Glomerular visceral epithelial cell (primary cell): Measurements from ENCODE around the gene ZFPM1.

Experiments used
- DNase-seq: peaks from one replicate; pipeline ENCODE4 v3.0.0-alpha.2; 2016; ENCODE audit errors: extremely low spot score

ZFPM1 gene

GRCh38 chr16:88540346-88540977 is 87.4 kb downstream of the ZFPM1 start:
- DNase-seq = no peak

- no peak for DNase-seq
Measured at GRCh38 chr16:88541831-88542616, 88.9 kb downstream of the ZFPM1 start.

DNA sequence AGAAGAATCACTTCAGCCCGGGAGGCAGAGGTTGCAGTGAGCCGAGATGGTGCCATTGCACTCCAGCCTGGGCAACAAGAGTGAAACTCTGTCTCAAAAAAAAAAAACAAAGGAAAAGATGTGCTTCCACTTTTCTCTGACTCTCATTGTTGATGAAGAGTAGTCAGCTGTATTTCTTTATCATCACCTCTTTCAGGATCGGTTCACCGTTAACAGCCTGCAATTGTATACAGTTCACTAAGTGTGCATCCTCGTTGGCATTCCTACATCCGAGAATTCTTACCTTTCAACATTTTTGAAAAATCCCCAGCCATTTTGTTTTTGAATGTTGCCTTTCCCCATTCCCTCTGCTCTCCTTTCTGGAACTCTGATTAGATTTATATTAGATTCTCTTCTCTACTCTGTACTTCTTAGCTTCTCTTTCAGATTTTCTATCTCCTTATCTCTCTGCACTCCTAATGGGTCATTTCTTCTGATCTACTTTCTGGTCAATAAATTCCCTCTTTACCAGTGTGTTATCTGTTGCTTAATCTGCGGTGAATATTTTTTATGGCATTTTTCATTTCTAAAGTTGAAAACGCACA is 90.2 kb downstream of the ZFPM1 start:
- DNase-seq = no peak

DNA sequence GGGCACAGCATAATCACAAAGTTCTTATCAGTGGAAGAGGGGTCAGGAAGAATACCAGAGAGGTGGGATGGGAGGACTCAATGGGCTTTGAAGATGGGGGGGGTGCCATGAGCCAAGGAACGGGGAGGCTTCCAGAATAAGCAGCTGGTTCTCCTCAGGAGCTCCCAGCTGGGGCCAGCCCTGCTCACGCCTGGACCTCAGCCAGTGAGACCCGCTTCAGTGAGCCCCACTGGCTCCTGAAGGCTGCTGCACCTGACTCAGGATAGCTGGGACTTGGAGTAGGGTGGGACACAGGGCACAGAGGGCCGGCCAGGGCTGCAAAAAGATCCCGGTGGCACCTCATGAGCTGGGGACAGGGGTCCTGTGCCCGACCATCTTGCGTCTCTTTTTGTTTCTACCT is 92.7 kb downstream of the ZFPM1 start:
- no peak for DNase-seq

DNA sequence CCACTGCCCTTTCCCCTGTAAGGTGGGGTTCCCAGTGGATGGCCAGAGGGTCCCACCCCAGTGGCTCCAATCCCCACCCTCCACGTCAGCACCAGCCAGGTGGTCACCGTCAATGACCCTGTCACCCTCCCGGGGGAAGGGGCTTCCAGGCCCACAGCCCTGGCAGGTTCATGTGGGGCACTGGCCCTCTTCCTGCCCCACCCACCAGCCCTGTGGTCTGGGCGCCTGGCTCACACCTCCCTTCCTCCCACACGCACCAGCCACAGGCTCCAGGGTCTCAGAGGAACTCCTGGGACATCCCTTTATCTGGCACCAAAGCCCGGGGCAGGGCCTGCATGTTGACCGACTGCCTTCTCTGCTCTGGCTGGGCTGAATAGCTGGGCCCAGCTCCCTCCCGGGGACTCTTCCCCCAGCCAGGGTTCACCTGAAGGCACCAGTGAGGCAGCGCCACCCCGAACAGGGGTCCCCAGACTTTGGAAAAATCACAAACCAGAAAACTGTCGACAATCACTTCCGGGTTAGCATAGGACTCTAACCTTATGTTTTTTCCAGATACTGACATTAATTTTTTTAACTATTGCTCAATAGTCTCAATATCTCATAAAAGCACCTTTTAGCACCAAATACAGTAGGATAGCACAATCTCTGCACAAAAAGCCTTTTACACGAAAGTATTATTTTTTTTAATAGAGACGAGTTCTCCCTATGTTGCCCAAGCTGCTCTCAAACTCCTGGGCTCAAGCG is 95.2 kb downstream of the ZFPM1 start:
- no peak for DNase-seq

GRCh38 chr16:88548985-88549384 is 95.9 kb downstream of the ZFPM1 start:
- DNase-seq = no peak

- no peak for DNase-seq
Measured at GRCh38 chr16:88549671-88550245, 96.7 kb downstream of the ZFPM1 start.

GRCh38 chr16:88550246-88550661 is 97.2 kb downstream of the ZFPM1 start:
- DNase-seq = no peak

- DNase-seq = no peak
Measured at GRCh38 chr16:88552166-88552565, 99.1 kb downstream of the ZFPM1 start.

DNA sequence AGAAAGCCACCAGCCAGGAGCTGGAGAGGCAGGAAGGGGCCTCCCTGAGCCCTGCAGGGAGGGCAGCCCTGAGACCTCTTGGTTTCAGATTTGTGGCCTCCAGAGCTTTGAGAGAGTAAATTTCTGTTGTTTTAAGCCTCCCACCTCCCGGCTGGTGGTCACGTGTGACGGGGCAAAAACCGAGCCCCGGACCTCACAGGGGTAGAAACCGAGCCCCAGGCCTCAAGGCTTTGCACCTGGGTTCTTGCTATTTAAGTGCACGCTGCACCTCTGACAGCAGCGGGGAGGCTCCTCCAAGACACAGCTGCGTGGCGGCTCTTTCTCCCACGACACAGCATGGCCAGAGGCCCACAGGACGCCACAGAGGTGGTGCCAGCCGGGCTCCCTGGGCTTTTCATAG is 99.7 kb downstream of the ZFPM1 start:
- DNase-seq = no peak

GRCh38 chr16:88553739-88554138 is 100.7 kb downstream of the ZFPM1 start:
- DNase-seq = no peak

DNA sequence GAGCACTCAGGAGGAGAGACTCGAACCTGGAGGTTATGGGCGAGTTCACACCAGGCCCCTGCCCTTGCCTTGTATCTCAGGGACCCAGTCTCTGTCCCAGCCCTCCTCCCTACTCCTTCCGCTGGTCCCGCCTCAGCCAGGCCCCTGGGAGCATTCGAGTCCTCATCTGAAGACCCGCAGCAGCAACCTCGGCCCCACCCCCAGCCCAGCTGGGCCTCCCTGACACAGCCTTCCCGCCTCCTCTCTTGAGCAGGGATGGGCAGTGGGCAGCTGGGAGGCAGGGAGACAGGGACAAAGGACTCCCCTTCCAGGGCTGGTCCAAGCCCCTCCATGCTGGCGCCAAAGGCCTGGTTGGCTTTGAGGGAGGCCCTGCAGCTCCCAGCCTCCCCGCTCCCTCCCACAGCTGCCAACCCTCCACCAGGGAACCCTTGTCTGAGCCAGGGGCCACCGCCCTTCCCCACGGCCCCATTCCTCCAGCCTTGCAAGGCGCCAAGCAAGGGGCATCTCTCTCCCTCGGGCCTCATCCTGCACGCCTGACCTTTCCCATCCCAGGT is 101.7 kb downstream of the ZFPM1 start:
- DNase-seq = no peak

- DNase-seq = no peak
Measured at GRCh38 chr16:88556294-88556988, 103.4 kb downstream of the ZFPM1 start.

- DNase-seq = peak; percentile 54
Measured at GRCh38 chr16:88558457-88559442, 105.7 kb downstream of the ZFPM1 start.

- no peak for DNase-seq
Measured at GRCh38 chr16:88560714-88561484, 107.8 kb downstream of the ZFPM1 start.

DNA sequence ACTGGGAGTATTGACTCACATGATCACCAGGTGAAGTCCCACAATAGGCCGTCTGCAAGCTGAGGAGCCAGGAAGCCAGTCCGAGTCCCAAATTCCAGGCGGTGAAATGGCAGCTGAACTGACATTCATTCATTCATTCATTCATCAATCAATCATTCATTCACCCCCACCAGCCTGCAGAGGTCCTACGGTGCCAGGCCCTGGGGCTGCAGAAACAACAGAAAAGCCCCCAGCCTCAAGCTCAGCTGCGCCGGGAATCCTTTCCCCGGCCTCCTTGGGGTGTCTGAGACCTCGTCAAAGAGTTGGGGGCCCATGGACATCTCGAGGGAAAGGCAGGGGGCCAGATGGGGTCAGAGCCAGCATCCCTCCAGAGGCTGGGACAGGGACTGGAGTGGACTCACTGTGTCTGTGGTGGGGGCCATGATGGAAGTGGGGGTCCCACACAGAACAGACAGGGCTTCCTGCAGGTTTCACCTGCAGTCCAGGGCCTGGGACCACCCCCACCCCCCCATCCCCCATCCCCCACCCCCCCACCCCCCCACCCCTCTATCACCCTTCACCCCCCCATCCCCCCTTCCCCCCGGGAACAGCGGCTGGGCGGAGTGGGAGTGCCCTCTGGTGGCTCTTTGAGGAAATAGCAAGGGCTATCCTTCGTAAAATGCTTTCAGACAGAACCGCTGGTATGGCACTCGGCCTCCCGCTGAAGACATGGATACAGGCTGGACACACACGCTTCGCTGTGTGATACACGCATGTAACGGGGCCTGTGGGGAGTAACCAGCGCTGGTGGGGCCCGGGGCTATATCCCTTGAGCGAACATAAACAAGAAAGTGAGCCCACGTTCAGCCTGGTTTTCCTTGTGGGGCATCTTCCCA is 108.6 kb downstream of the ZFPM1 start:
- DNase-seq = peak; percentile 47

DNA sequence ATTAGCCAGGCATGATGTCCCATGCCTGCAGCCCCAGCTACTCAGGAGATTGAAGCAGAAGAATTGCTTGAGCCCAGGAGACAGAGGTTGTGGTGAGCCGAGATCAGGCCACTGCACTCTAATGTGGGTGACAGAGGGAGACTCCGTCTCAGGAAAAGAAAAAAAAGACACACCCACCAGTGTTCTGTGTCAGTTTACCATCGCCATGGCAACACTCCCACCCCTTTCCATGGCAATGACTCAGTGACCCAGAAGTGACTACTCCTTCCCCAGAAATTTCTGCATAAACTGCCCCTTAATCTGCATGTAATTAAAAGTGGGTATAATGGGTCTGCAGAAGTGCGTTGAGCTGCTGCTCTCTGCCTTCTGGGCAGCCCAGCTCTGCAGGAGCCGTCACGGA is 113.1 kb downstream of the ZFPM1 start:
- no peak for DNase-seq
